ENCODE data around the gene RAB18.

The RAB18 gene

GRCh38 chr10:27550823-27551222 lies 46.7 kb downstream of the RAB18 start:
- H3K4me1 ChIP-seq (ENCODE audit: control insufficient read depth, insufficient read depth, low read length), result no peaks in the 10 kb centered on the region
- H3K9me3 ChIP-seq (ENCODE audit: control insufficient read depth, insufficient read depth, low read depth, low read length), result no peaks in the 10 kb centered on the region
- TF ChIP-seq ZBTB26 (tag by site-specific recombination; optimal IDR thresholded peaks at IDR 0.05), result no peak
- TF ChIP-seq ZNF341 (tag by site-specific recombination; IDR thresholded peaks at IDR 0.05; ENCODE audit: low read depth), result no peak
- no peak for TF ChIP-seq ZBTB21 (tag by site-specific recombination; IDR thresholded peaks at IDR 0.05)
- TF ChIP-seq PBX3 (CRISPR knock-in tag; IDR thresholded peaks at IDR 0.05), result no peak
- TF ChIP-seq ATF2 (tag by site-specific recombination; IDR thresholded peaks at IDR 0.05; ENCODE audit: low read depth), result no peak
- TF ChIP-seq ZNF660 (tag by site-specific recombination; IDR thresholded peaks at IDR 0.05), result no peak
- no peak for TF ChIP-seq ZFP41 (tag by site-specific recombination; IDR thresholded peaks at IDR 0.05; ENCODE audit: borderline replicate concordance)
- TF ChIP-seq ZNF350 (tag by site-specific recombination; IDR thresholded peaks at IDR 0.05), result no peak
- TF ChIP-seq ZNF560 (tag by site-specific recombination; IDR thresholded peaks at IDR 0.05; ENCODE audit: borderline replicate concordance), result no peak
- no peak for TF ChIP-seq KLF10 (tag by site-specific recombination; IDR thresholded peaks at IDR 0.05)
- no peak for TF ChIP-seq PRDM4 (tag by site-specific recombination; IDR thresholded peaks at IDR 0.05)
- no peak for TF ChIP-seq ZNF596 (tag by site-specific recombination; IDR thresholded peaks at IDR 0.05)
- TF ChIP-seq ZNF677 (tag by site-specific recombination; IDR thresholded peaks at IDR 0.05), result no peak
- no peak for TF ChIP-seq ZNF626 (tag by site-specific recombination; IDR thresholded peaks at IDR 0.05)
- TF ChIP-seq TSHZ1 (tag by site-specific recombination; IDR thresholded peaks at IDR 0.05; ENCODE audit: borderline replicate concordance), result no peak
- TF ChIP-seq ZBTB48 (tag by site-specific recombination; IDR thresholded peaks at IDR 0.05), result no peak
- CTCF ChIA-PET, result interaction anchor here (0.6 to 1.0 kb wide), 2 partner anchors 105 to 843 kb away, joined by 3 read pairs; no protein-coding TSS in a partner anchor
- H3K27ac ChIP-seq (ENCODE audit: extremely low read depth, low read depth, low read length), result no peak overlapping the region
- H3K4me3 ChIP-seq (ENCODE audit: low read depth, low read length), result no peak overlapping the region
- peaks cover 0 to 4% of the 10 kb centered on the region in 2 experiments; a peak in 1 of 3 replicates for H3K36me3 ChIP-seq (ENCODE audit: control insufficient read depth in 2 of 2, insufficient read depth in 1 of 2, low read length in 2 of 2)
- POLR2A ChIA-PET, result no interaction called here

All from HEK293 (cell line).